IPS DF 6.9 (cell line): ENCODE results near the gene LRRC7.

Experiments
- DNase-seq: peaks from one replicate; pipeline ENCODE4 v3.0.0-alpha.2; 2013; ENCODE audit warnings: low read depth, low spot score
- H3K27ac ChIP-seq: one replicate; pipeline ENCODE4 v1.5.1; 2013; ENCODE audit warnings: low read length, control low read depth
- H3K27me3 ChIP-seq: 2 replicates; pipeline ENCODE4 v1.6.1; 2013; ENCODE audit warnings: mild to moderate bottlenecking, low read length; ENCODE audit not compliant: control insufficient read depth, insufficient read depth
- H3K36me3 ChIP-seq: 2 replicates; pipeline ENCODE4 v1.6.1; 2013; ENCODE audit warnings: low read length; ENCODE audit not compliant: control insufficient read depth, insufficient read depth
- H3K4me1 ChIP-seq: 2 replicates; pipeline ENCODE4 v1.6.1; 2013; ENCODE audit warnings: low read length; ENCODE audit not compliant: control insufficient read depth, insufficient read depth
- H3K4me3 ChIP-seq: 2 replicates; pipeline ENCODE4 v1.5.1; 2013; ENCODE audit warnings: mild to moderate bottlenecking, low read length
- H3K9me3 ChIP-seq: 2 replicates; pipeline ENCODE4 v1.6.1; 2013; ENCODE audit warnings: low read length, inconsistent platforms; ENCODE audit not compliant: control insufficient read depth, insufficient read depth
- WGBS: extraction: QIAGEN DNeasy Blood & Tissue Kit; methylation state at CpG from one replicate; pipeline ENCODE4 v1.1.7; 2013; ENCODE audit warnings: mixed read lengths, missing lambda C conversion rate; ENCODE audit not compliant: insufficient read length, insufficient coverage; 5-methylcytosine and 5-hydroxymethylcytosine counted together

LRRC7 gene

DNA sequence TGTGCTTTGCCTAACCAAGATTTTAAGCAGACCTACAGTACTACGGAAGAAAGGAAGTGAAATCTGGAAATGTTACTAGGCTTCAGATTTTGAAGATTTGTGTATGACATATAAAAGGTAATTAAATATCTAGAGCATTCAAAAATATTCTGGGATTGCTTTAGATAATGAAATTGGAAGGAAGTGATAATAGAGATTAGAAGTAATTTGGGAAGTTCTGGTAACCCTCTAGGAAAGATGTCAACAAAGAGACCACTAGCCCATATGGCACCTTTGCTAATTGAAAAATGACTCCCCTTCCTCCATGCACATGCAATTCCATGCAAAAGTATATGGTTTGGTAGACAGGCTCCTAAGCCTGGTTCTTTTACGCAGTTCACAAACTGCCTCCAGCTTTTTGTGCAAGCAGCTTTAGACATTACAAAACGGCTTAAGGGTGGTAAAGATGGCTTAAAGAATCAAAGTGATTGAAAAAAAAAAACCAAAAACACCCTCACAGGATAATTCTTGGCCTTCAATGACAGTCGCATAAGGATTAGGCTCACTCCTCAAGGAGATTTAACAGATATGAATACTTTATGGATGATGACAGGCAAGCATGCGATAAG, 81.8 kb downstream of the LRRC7 start:
- Histone ChIP-seq H3K9me3 (no peaks in the 10 kb centered on the region), H3K36me3 (no peaks in the 10 kb centered on the region), H3K4me1 (peaks cover 2% of the 10 kb centered on the region; the same call in 1 of the 2 replicates), H3K4me3 (no peak overlapping the region), H3K27ac (no peak overlapping the region), H3K27me3 (no peaks in the 10 kb centered on the region)
- no CpG with 5 or more reads among the region's 5 CpGs for WGBS
- no peak for DNase-seq

GRCh38 chr1:69650779-69651178, 83.1 kb downstream of the LRRC7 start:
- DNase-seq = no peak
- Histone ChIP-seq H3K36me3 (no peaks in the 10 kb centered on the region), H3K9me3 (no peaks in the 10 kb centered on the region), H3K27me3 (no peaks in the 10 kb centered on the region), H3K27ac (no peak overlapping the region), H3K4me3 (no peak overlapping the region), H3K4me1 (peaks cover 2% of the 10 kb centered on the region; the same call in 1 of the 2 replicates)
- no CpG with 5 or more reads among the region's 3 CpGs for WGBS

GRCh38 chr1:69651656-69652055, 83.9 kb downstream of the LRRC7 start:
- H3K36me3 ChIP-seq = no peaks in the 10 kb centered on the region
- H3K4me1 ChIP-seq = peaks cover 2% of the 10 kb centered on the region; the same call in 1 of the 2 replicates
- no peak for DNase-seq
- H3K4me3 ChIP-seq = no peak overlapping the region
- no peak overlapping the region for H3K27ac ChIP-seq
- no CpG with 5 or more reads among the region's 1 CpG for WGBS
- H3K27me3 ChIP-seq = no peaks in the 10 kb centered on the region
- H3K9me3 ChIP-seq = no peaks in the 10 kb centered on the region

DNA sequence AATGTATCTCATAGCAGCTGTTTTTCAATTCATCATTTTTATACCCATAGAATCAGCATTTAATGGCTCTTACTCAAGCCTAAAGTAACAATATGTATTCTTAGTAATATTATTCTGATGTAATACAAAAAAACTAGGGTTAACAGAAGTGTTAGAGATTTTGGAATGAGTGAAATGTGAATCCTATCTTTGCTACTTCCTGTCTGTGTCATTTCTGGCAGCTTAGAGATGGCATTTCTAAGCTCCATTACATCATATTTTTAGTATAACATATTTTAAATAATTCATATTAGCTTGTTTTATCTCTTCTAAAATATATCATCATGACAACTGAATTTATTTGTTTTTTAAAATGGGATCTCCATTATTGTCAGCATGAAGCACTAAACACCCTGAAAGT, 90.2 kb downstream of the LRRC7 start:
- DNase-seq = no peak
- Histone ChIP-seq H3K4me3 (no peak overlapping the region), H3K9me3 (no peaks in the 10 kb centered on the region), H3K27ac (no peak overlapping the region), H3K27me3 (no peaks in the 10 kb centered on the region), H3K4me1 (no peaks in the 10 kb centered on the region), H3K36me3 (no peaks in the 10 kb centered on the region)

DNA sequence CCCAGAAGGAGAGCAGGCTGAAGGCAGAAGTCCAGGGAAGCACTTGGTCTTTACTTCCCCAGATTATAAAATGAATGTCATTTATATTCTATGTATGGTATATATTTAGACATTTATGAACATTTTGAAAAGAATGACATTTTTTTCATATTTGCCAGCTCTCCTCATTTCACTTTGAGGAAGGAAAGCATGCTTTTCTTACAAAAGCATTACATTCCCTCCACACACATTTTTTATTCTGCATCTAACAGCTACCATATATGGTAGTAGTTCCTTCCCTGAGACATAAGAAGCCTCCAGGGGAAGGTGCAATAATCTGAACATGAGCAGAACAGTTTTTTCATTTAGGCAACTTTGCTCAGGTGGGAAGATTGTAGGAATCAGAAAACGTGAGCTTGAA, 94.0 kb downstream of the LRRC7 start:
- no peaks in the 10 kb centered on the region for H3K36me3 ChIP-seq
- no peaks in the 10 kb centered on the region for H3K9me3 ChIP-seq
- no peak overlapping the region for H3K27ac ChIP-seq
- H3K4me3 ChIP-seq = no peak overlapping the region
- no CpG with 5 or more reads among the region's 1 CpG for WGBS
- DNase-seq = no peak
- H3K4me1 ChIP-seq = no peaks in the 10 kb centered on the region
- no peaks in the 10 kb centered on the region for H3K27me3 ChIP-seq

DNA sequence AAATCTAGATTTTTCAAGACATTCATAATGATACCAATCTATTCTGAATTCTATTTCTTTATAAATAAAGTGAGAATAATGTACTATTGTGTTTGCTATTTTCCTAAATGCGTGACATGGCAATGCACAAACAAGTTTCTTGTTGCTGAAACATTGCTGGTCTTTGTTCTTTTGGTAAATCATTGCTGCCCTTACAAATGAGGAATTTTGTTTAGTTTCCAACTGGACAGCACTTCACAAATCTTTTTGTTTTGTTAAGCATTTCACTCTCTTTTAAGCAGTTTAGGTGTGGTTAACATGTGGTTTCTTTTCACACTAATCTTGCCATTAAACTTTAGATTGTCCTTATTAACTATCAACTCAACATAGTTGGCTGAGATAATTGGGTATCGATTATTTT, 94.6 kb downstream of the LRRC7 start:
- Histone ChIP-seq H3K4me3 (no peak overlapping the region), H3K4me1 (no peaks in the 10 kb centered on the region), H3K36me3 (no peaks in the 10 kb centered on the region), H3K9me3 (no peaks in the 10 kb centered on the region), H3K27ac (no peak overlapping the region), H3K27me3 (no peaks in the 10 kb centered on the region)
- no peak for DNase-seq
- no CpG with 5 or more reads among the region's 2 CpGs for WGBS

DNA sequence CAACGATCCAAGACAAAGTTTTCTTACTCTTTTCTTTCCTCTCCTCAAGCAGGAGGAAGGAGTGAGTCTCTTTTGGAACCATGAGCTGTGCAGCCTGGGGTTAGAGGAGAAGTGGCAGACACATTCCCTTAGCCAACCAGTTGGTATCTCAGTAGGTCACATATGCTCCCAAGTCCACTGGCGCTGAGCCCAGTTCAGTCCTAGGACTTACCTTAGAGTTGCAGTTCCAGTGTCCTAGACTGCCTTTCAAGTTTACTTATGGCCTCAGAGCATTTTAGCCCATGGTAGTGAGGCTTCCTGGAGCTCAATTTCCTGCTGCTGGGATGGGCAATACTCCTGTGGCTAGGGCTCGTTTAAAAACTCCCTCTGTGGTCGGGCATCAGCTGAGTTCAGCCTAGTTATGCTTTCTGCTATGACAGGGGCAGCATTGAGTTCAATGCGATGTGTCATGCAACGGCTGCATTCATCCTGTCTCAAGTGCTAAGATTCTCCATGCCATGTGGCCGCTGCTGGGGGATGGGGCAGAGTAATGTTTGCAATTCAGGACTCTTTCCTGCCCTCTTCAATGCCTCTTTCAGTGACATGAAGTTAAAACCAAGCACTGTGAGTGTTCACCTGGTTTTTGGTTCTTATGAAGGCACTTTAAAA, 103.8 kb downstream of the LRRC7 start:
- no peak overlapping the region for H3K4me3 ChIP-seq
- no peaks in the 10 kb centered on the region for H3K9me3 ChIP-seq
- H3K27ac ChIP-seq = no peak overlapping the region
- DNase-seq = no peak
- WGBS = no CpG with 5 or more reads among the region's 7 CpGs
- H3K36me3 ChIP-seq = no peaks in the 10 kb centered on the region
- no peaks in the 10 kb centered on the region for H3K27me3 ChIP-seq
- H3K4me1 ChIP-seq = no peaks in the 10 kb centered on the region

- Histone ChIP-seq H3K27ac (no peak overlapping the region), H3K4me3 (no peak overlapping the region)
- no peak for DNase-seq
Measured at GRCh38 chr1:69673321-69673720, 105.6 kb downstream of the LRRC7 start.

GRCh38 chr1:69679965-69680364, 112.2 kb downstream of the LRRC7 start:
- no peak for DNase-seq
- Histone ChIP-seq H3K27me3 (no peaks in the 10 kb centered on the region), H3K27ac (no peak overlapping the region), H3K9me3 (no peaks in the 10 kb centered on the region), H3K4me1 (no peaks in the 10 kb centered on the region), H3K4me3 (no peak overlapping the region), H3K36me3 (no peaks in the 10 kb centered on the region)
- no CpG with 5 or more reads among the region's 2 CpGs for WGBS

More at GRCh38 chr1:69673321-69673720, 105.6 kb downstream of the LRRC7 start:
- Histone ChIP-seq H3K27me3 (no peaks in the 10 kb centered on the region), H3K9me3 (no peaks in the 10 kb centered on the region), H3K36me3 (no peaks in the 10 kb centered on the region), H3K4me1 (no peaks in the 10 kb centered on the region)
- WGBS = no CpG with 5 or more reads among the region's 1 CpG

DNA sequence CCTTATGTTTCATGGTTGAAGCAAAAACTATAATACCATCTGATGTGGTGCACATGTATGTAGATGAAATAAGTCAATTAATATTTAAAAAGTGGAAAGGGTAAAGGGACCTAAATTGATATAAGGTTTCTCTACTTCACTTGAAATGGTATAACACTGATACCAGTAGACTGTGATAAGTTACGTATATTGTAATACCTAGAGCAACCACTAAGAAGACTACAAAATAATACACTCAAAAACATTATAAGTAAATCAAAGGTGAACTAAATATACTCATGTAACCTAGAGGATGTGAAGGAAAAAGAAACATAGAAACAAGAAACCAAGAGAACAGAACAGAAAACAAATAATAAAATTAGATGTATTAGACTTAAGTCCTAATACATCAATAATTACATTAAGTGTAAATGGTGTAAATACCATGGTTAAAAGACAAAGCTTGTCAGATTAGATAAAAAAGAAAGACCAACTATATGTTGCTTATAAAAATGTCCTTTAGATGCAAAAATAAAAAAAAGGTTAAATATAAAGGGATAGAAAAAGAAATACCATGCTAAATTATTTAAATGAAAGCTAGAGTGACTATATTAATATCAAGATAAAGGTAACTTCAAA, 118.8 kb downstream of the LRRC7 start:
- Histone ChIP-seq H3K27me3 (no peaks in the 10 kb centered on the region), H3K9me3 (no peaks in the 10 kb centered on the region), H3K27ac (no peak overlapping the region), H3K36me3 (no peaks in the 10 kb centered on the region), H3K4me3 (no peak overlapping the region), H3K4me1 (peaks cover 3% of the 10 kb centered on the region; the same call in 1 of the 2 replicates)
- DNase-seq = no peak
- WGBS = no CpG with 5 or more reads among the region's 1 CpG
